Fibroblast of lung (primary cell): Measurements from ENCODE around the gene HAVCR2. TPM values are rescaled to one million over a fixed set of nuclear protein-coding genes. Genes with fewer than 3 reads are reported as not detected.

Experiments
- DNase-seq, 2 donors: peaks; one replicate each; pipeline versions ENCODE4 v3.0.0 to v3.0.0-alpha.2; 2010; ENCODE audit warnings: low read depth in 2 of 2
- H2AFZ ChIP-seq: 2 replicates; pipeline ENCODE4 v1.5.1; 2012; ENCODE audit warnings: low read length, control low read depth, inconsistent platforms
- H3K27ac ChIP-seq: 2 replicates; pipeline ENCODE4 v1.5.1; 2011; ENCODE audit warnings: low read length, control low read depth; ENCODE audit not compliant: insufficient read depth
- H3K27me3 ChIP-seq: 2 replicates; pipeline ENCODE4 v1.5.1; 2011; ENCODE audit warnings: mild to moderate bottlenecking, low read length; ENCODE audit not compliant: control insufficient read depth, insufficient read depth
- H3K36me3 ChIP-seq: 2 replicates; pipeline ENCODE4 v1.5.1; 2011; ENCODE audit warnings: low read length; ENCODE audit not compliant: control insufficient read depth, insufficient read depth
- H3K4me1 ChIP-seq: 2 replicates; pipeline ENCODE4 v1.5.1; 2011; ENCODE audit warnings: low read length; ENCODE audit not compliant: control insufficient read depth, insufficient read depth; ENCODE audit errors: extremely low read depth
- H3K4me2 ChIP-seq: 2 replicates; pipeline ENCODE4 v1.5.1; 2011; ENCODE audit warnings: low read length, control low read depth; ENCODE audit not compliant: insufficient read depth; ENCODE audit errors: extremely low read depth
- H3K4me3 ChIP-seq, 4 experiments: fragments of 200-600 bp in 1 of 4; sonication (generic) in 1 of 4; replicated peaks in 1 of 4; 2 replicates each; pipeline ENCODE4 v1.5.1; 2011 to 2016; ENCODE audit warnings: low read length in 4 of 4, low read depth in 3 of 4, mild to moderate bottlenecking in 3 of 4, control low read depth in 2 of 4, inconsistent platforms in 1 of 4, mixed read lengths in 1 of 4; ENCODE audit not compliant: insufficient read depth in 1 of 4; ENCODE audit errors: control extremely low read depth in 1 of 4
- H3K79me2 ChIP-seq: 2 replicates; pipeline ENCODE4 v1.5.1; 2012; ENCODE audit warnings: mild to moderate bottlenecking, low read length, inconsistent platforms; ENCODE audit not compliant: control insufficient read depth, insufficient read depth
- H3K9ac ChIP-seq: 2 replicates; pipeline ENCODE4 v1.5.1; 2011; ENCODE audit warnings: mild to moderate bottlenecking, low read length, control low read depth; ENCODE audit not compliant: insufficient read depth
- H3K9me3 ChIP-seq: 2 replicates; pipeline ENCODE4 v1.5.1; 2012; ENCODE audit warnings: low read depth, low read length; ENCODE audit not compliant: control insufficient read depth, insufficient read depth
- H4K20me1 ChIP-seq: 2 replicates; pipeline ENCODE4 v1.5.1; 2011; ENCODE audit warnings: low read length; ENCODE audit not compliant: control insufficient read depth, insufficient read depth; ENCODE audit errors: extremely low read depth
- CTCF ChIP-seq, 2 donors: IDR thresholded peaks in 1 of 2; conservative IDR thresholded peaks in 1 of 2; 1 replicate in 1 of 2; 2 replicates in 1 of 2; pipeline ENCODE4 v1.5.1; 2011 to 2012; ENCODE audit warnings: low read length in 2 of 2, control low read depth in 1 of 2, inconsistent platforms in 1 of 2, low read depth in 1 of 2, mild to moderate bottlenecking in 1 of 2
- EZH2 ChIP-seq: IDR thresholded peaks from 2 replicates; pipeline ENCODE4 v1.5.1; 2012; ENCODE audit warnings: low read length, control low read depth, mild to moderate bottlenecking; ENCODE audit errors: missing control alignments
- polyA plus RNA-seq, 2 donors: library from polyadenylated mRNA; depleted of rRNA in 1 of 2; stranded (reverse) in 1 of 2; unstranded in 1 of 2; fragments of >200 nt; gene quantifications; 2 replicates each; pipeline ENCODE4 v1.2.1, GENCODE V29; 2011 to 2012; ENCODE audit warnings: missing spikeins in 1 of 2
- total RNA-seq: library from RNA; depleted of rRNA; stranded (reverse); fragments of >200 nt; gene quantifications from 2 replicates; pipeline ENCODE4 v1.2.1, GENCODE V29; 2014

HAVCR2 gene
- total and polyA plus RNA-seq, 2 donors (not counting 1 experiment from before 2014, with no cell fraction given): 0.56 to 2.5 TPM

GRCh38 chr5:157142317-157143126 lies 33.7 kb upstream of the HAVCR2 start, which contains the start of gene MED7:
TSS of gene MED7 (minus strand) at chr5:157142865. CDS start at chr5:157139431, 3,434 bp downstream.
- Histone ChIP-seq H3K4me1 (no peaks in the 10 kb centered on the region), H3K27me3 (no peaks in the 10 kb centered on the region), H3K27ac (peak within 1 kb of the TSS; percentile 88), H3K9ac (peak within 1 kb of the TSS; percentile 87), H3K36me3 (no peaks in the 10 kb centered on the region), H3K9me3 (no peaks in the 10 kb centered on the region), H3K79me2 (peaks cover 27% of the 10 kb centered on the region), H2AFZ (peak within 1 kb of the TSS; percentile 86), H3K4me2 (peak within 1 kb of the TSS; percentile 77), H3K4me3 (peak within 1 kb of the TSS; percentile 62 to 96 (median 74)), H4K20me1 (no peaks in the 10 kb centered on the region)
- TF ChIP-seq EZH2 (no peak), CTCF (conservative IDR thresholded peaks at IDR 0.05 in 1 of 2, IDR thresholded peaks at IDR 0.05 in 1 of 2; ENCODE audit: low read depth in 1 of 2, low read length in 2 of 2) (no peak)
- peak; percentile 100 for DNase-seq

GRCh38 chr5:157137691-157138090 lies 28.8 kb upstream of the HAVCR2 start:
- H3K9me3 ChIP-seq: no peaks in the 10 kb centered on the region
- TF ChIP-seq EZH2 (no peak), CTCF (conservative IDR thresholded peaks at IDR 0.05 in 1 of 2, IDR thresholded peaks at IDR 0.05 in 1 of 2; ENCODE audit: low read depth in 1 of 2, low read length in 2 of 2) (no peak)
- no peaks in the 10 kb centered on the region for H4K20me1 ChIP-seq
- H3K4me1 ChIP-seq: no peaks in the 10 kb centered on the region
- H3K9ac ChIP-seq: no peak overlapping the region
- no peak overlapping the region for H2AFZ ChIP-seq
- H3K4me2 ChIP-seq: no peak overlapping the region
- DNase-seq: no peak
- no peaks in the 10 kb centered on the region for H3K36me3 ChIP-seq
- no peaks in the 10 kb centered on the region for H3K27me3 ChIP-seq
- H3K4me3 ChIP-seq: no peak overlapping the region
- H3K27ac ChIP-seq: no peak overlapping the region
- peaks cover 27% of the 10 kb centered on the region for H3K79me2 ChIP-seq

GRCh38 chr5:157132281-157132612 lies 23.4 kb upstream of the HAVCR2 start:
- Histone ChIP-seq H4K20me1 (no peaks in the 10 kb centered on the region), H3K4me3 (no peak overlapping the region), H3K9me3 (no peaks in the 10 kb centered on the region), H3K4me1 (no peaks in the 10 kb centered on the region), H3K27ac (no peak overlapping the region), H3K79me2 (no peaks in the 10 kb centered on the region), H3K36me3 (no peaks in the 10 kb centered on the region), H3K9ac (no peak overlapping the region), H3K27me3 (no peaks in the 10 kb centered on the region), H2AFZ (no peak overlapping the region), H3K4me2 (no peak overlapping the region)
- DNase-seq: no peak
- TF ChIP-seq CTCF (conservative IDR thresholded peaks at IDR 0.05 in 1 of 2, IDR thresholded peaks at IDR 0.05 in 1 of 2; ENCODE audit: low read depth in 1 of 2, low read length in 2 of 2): no peak
- no peak for TF ChIP-seq EZH2
